Cardiac septum (tissue), 1 donor: ENCODE measurements around the gene LTBP2. TPM values are rescaled to one million over a fixed set of nuclear protein-coding genes. Genes with fewer than 3 reads are reported as not detected.

Experiments used
- DNase-seq: peaks from one replicate; pipeline ENCODE4 v3.0.0-alpha.2; 2020; ENCODE audit warnings: low spot score
- intact Hi-C: fragments of 100-400 bp; cut with DNase I; formaldehyde crosslinking; loops from one replicate; pipeline ENCODE4 v1.14.0; 2022
- total RNA-seq: library from RNA; stranded (reverse); fragmentation: NEBNext Ultra II Directional; extraction: Animal tissue kit (Norgen Biotek cat#: 25700); gene quantifications from one replicate; pipeline ENCODE4 v1.2.1, GENCODE V29; 2021
- donor health status: DM: no; HTN: no; CAD: no.

The LTBP2 gene
- total RNA-seq, 1 donor from 2014 or later: 93.7 TPM

DNA sequence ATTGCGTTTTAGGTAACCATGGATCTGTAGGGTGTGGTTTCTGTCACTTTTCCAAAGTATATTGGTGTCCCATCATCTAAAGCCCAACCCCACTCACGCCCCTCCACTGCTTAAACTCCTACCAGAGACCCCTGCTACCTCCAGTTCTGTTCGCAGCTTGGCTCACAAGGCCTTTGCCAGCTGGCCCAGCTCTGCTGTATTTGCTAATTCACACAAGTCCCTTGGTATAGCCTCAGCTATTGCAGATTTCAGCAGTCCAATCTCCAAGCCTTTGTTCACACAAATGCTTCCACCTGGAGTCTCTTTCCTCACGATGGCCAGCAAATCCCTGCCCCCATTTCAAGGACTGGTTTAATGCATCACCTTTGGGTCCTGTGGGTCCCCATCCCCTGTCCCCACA is 94.3 kb downstream of the LTBP2 start:
- DNase-seq: no peak
- intact Hi-C loops: no loop called here

DNA sequence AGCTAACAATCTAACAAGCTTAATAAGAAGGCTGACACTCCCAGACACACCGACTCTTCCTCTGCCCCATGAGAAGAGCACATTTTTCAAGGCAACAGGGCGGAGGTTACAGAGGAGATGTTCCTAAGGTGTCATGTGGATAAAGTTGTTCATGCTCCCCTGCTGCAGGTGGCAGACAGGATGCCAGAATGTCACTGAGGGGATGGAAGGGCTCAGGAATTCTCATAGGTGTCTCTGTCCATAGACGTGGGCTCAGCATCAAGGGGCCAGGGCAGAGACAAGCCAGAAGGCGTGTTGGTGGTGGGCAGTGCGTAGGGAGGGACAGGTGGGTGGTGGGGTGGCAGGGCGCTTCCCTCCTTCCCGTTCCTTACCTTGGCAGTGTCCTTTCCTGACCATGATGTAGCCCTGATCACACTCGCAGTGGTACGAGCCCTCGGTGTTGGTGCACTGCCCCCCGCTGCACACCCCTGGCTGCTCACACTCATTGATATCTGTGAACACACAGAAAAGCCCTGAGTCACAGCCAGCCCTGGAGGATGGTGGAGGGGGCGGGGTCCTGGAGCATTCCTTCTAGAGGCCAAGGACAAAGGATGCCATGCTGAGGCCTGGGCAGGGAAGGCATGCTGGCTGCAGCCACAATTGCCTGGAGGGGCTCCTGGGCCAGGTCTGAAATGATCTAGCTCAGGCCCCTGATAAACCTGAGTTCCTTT is 95.4 kb downstream of the LTBP2 start:
- DNase-seq: no peak
- intact Hi-C loops: no loop called here

DNA sequence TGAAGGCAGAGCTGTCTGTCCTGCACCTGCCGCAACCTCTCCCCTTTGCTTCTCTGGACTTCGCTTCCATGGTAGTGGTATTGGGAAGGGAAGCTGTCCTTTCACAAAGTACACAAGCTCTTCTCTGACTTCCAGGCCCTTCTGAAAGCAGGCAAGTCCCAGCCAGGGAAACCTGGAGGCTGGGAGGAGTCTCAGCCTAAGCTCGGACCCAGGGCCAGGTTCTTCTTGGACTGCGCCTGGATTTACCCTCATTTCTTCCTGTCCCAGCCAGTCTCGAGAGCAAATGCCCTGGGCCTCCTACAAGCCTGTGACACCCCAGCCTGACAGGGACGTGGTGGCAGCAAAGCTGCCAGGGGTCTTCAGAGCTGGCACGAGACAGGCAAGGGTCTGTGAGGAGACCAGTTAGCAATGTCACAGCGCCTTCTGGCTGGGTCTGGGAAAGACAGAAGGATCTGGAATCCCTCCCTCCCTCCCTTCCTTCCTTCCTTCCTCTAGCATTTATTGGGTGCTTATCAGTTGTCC is 96.1 kb downstream of the LTBP2 start:
- intact Hi-C loops: no loop called here
- peak; percentile 26 for DNase-seq

DNA sequence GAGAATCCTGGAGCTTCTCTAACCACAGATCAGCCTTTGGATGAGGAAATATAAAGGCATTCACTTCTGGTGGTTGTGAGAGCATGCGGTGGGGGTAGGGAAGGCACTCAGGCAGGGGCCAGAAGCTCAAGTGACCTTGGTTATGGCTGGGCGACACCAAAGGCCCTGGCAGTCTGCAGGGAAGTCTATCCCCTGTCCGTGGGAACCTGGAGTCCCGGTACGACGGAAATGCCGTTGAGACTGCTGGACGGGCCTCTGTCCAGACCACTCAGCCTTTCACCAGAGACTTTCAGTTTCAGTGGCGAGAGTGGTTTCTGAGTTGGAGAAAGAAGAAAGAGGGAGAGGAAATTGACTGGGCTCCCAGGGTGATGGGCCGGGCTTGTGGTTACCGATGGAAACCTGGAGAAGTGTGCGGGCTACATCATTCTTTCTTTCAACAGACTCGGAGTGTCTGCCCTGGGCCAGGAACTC is 97.5 kb downstream of the LTBP2 start:
- peak; percentile 75 for DNase-seq
- intact Hi-C loops: no loop called here

DNA sequence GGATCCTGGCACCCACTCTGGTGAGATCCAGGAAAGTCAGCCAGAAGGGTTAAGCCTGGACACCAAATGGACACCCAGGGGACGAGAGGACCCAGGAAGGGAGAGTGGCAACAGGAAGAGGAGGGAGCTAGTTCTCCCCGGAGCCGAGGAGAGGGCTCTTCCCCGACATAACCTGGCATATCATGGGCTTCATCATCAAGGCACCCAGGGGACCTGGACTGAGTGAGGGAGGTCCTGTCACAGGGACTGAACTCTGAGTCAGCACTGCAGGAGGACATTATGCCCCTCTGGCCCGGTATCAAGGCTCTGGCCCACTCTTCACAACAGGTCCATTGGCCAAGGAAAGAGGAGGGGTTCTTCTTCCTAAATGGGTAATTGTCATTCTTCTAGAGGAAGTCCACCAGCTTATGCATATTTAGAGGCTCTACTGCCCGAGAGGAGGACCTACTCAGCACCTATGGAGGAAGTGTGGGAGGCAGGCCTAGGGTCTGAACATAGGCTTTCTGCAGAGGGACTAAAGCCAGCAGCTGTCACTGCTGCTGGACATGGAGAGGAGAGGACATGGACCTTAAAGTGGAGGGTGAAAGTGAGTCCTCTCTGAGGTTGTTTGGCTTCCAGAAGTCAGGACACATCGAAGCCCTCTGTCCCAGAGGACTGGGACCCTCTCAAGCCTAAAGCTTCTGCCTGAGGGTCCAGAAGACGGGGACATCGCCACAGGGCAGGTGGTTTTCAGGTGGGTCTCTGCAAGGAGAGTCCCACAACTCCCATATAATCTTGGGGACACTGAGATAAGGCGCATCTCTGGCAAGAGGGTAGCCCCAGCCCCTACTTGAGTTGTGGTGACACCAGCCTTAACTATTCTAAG is 99.8 kb downstream of the LTBP2 start:
- intact Hi-C loops: no loop called here
- no peak for DNase-seq

DNA sequence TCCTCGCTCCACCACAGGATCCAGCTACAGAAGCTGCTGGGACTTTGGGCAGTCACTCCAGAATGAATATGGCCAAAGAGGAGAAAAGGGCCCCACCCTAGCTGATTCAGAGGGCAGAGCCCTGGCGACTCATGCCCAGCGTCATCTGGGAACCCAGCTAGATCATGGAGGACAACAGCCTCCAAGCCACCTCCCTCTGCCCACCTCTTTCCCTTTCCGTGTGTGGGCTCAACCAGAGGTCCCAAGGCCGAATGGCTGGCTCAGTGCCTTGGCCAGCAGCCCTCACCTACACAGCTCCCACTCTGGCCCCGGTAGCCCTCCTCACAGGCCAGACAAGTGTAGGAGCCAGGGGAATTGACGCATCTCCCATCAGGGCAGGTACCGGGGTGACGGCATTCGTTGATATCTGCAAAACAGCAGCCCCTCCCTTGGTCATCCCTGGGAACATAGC is 101.1 kb downstream of the LTBP2 start:
- DNase-seq: peak; percentile 72
- intact Hi-C loops: no loop called here

DNA sequence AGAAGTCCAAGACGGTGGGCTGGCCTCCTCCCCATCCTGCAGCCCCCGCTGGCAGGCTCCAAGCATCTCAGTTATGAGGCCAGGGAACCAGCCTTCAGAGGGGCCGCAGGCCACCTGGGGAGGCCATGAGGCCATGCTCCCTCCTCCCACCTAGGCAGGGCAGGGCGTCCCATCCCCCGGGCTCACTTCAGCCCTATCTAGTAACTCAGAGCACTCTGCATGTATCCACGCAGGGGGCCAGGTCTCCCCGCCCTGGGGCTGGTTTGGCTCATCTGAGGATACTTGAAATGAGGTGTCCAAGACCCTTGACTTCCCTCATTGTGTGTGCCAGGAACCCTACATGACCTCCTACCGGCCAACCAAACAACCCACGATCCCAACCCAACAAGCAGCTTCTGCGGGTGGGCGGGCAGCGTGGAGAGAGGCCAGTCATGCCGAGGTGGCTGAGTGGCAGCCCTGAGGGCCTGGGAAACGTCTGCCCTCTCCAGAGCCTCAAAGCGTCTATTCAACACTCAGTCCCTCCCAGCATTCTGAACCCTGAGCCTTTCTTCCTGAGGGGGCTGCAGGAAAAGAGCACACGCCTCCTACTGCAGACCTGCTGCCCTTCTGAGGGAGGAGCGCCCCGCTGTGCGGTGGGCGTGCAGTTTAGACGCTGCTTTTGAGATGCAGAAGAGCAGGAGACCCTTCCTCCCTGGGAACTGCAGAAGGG is 101.7 kb downstream of the LTBP2 start:
- peak; percentile 70 for DNase-seq
- intact Hi-C loops: no loop called here

DNA sequence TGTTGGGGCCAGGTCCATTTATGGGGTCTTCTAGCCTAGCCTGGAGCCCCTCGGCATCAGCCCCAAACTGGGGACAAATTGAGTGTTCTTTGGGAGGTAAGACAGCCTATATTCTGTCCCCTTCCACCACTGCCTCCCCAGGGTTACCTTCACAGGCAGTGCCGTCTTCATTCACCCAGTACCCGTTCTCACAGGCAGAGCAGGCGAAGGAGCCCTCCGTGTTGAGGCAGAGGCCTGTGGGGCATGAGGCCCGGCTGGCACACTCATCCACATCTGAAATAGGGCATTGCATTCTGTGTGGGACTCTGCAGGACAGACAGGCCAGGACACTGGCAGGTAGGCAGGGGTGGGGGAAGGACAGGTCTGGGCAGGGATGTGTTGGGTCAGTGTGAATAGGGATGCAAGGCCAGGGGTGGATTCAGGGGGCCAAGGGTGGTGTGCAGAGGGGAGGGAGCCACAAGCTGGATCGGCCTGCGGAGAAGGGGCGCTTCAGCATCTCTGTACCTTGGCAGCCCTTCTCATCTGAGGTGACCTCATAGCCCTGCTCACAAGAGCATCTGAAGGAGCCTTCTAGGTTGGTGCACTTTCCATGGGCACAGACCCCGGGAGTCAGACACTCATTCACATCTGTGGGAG is 102.3 kb downstream of the LTBP2 start:
- intact Hi-C loops: no loop called here
- DNase-seq: peak; percentile 50

DNA sequence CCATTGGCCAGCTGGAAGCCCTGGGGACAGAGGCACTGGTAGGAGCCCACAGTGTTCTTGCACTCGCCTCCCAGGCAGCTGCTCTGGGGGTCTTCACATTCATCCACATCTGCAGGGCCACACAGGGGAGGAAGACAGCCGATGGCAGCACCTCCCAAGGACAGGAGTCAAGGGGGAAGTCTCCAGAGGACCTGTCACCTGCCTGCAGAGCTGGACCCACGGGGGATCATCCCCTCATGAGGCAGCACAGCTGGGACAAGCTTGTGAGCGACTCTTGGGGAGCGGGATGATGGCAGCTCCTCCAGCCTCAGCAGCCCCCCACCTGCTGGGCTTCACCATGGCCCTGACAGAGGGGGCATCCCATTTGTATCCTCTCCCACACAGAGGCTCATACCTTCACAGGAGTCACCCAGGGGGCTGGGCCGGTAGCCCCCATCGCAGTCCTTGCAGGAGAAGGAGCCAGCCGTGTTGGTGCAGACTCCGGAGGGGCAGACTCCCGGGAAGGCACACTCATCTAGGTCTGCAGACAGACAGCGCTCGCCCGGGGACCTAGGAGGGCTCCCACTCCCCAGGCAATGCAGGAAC is 103.1 kb downstream of the LTBP2 start:
- intact Hi-C loops: no loop called here
- DNase-seq: peak; percentile 71

DNA sequence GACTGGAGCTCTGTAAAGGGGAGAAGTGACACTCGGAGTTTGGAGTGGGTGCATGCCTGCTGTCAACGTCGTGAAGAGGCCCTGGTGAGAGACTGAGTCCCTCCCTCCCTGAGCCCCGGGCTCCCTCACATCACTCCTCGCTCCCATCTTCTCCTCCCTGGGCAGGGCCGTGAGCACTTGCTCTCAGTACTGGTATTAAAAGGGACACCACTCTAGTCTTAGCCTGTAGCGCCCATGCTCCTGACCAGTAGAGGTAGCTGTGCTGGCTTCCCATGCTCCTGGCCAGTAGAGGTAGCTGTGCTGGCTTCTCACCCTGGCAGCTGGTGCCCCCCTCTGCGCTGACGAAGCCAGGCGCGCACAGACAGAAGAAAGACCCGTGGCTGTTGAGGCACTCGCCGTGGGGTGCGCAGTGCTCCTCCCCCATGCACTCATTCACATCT is 103.7 kb downstream of the LTBP2 start:
- intact Hi-C loops: no loop called here
- peak; percentile 49 for DNase-seq

DNA sequence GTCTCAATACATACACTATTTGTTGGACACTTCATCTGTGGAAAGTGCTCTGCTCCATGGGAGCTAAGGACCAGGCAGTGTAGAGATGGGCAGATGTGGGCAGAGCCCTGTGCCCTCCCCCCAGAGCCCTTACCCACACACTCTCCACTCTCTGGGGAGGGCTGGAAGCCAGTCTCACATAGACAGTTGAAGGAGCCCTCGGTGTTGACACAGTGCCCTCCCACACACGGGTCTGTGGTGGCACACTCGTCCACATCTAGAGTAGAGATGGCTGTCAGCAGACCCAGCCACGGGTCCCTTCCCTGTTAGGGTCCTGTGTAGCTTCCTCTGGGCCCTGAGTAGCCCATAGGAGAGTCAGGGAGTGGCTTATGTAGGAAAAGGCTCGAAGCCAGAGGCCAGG is 104.2 kb downstream of the LTBP2 start:
- intact Hi-C loops: no loop called here
- peak; percentile 41 for DNase-seq

DNA sequence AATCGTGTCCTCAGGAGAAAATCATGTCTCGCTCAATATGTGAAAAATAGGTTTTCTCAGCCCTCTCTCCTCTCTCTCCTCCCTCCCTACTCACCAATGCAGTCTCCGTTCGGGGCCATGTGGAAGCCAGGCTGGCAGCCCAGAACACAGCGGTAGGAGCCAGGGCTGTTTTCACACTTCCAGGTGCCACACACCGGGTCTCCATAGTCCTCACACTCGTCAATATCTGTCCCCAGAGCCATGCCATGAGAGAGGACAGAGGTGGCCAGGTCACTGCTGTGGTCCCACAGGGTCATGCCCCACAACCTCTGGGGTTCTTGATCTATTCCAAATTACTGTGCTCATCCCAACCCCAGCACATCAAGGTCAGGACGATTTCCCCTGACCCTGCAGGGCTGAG is 105.0 kb downstream of the LTBP2 start:
- intact Hi-C loops: no loop called here
- peak; percentile 67 for DNase-seq

DNA sequence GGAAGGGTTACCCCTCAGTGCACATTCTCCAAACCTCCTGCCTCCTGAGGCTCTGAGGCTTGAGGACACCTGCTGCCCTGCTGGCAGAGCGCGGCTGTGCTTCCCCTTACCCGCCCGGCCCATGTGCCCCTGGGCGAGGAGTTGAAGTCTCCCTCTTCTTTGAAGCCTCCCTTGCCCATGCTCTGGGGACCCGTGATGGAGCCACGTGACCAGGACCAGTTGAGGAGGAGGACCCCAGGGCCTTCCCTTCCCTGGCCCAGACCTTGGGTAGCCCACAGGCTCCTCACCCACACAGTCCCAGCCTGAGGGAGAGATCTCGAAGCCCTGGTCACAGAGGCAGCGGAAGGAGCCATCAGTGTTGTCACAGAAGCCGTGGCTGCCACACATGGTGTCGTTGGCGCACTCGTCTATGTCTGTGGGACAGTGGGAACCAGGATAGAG is 105.6 kb downstream of the LTBP2 start:
- intact Hi-C loops: no loop called here
- DNase-seq: peak; percentile 66

DNA sequence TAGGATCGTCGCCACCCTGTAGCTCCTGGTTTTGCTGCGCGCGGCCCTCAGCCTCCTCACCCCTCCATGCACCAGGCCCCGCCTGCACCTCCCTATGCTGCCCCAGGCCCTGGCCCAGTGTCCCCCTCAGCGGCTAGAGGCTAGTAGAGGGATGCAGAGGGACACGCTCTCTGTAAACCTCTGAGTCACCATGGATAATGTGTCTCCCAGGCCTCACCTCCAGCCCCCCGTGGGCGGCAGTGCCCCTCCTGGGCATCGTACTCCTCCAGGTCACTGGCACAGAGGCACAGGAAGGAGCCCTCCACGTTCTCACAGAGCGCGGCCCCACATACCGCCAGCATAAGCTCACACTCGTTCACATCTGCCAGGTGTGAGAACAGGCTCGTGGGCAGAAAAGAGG is 106.2 kb downstream of the LTBP2 start:
- DNase-seq: peak; percentile 74
- intact Hi-C loops: no loop called here

DNA sequence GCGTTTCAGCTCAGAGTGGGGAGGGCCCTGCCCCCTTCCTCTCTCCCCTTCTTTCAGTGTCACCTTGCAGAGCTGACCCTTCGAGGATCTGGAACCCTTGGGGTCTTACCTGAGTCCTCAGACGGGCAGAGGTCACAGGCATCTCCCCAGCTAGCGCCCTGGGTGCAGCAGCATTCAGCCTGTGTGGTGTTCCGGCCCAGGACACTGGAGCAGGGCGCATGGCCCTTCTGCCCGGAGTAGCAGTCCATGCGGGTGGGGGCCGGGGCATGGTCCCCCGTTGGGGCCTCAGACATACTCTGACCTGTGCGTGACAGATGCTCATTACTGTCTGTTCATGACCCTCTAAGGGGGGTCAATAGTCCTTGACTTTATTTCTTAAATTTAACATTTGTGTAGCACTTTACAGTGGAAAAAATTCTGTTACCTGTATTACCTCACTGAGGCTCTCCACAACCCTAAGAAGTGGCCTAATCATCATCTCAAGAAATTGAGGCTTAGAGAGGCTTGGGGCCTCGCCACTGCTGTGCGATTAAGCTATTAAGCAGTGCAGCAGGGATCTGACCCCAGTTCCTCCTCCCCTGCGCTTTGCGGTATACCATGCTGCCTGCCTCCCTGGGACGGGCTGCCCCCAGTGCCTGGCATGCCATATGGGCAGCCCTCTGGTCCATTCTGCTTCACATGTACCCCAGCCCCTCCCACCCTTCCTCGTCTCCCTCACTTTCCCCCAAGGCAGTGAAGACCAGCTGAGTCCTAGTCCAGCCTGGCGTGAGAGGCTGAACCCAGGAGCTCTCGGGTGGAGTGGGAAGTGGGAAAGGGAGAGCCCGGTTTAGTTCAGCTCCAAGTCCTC is 106.9 kb downstream of the LTBP2 start:
- peak; percentile 64 for DNase-seq
- intact Hi-C loops: loop anchor here (5.0 kb wide), 1 partner anchor 107 kb away; the partner anchor contains the start of gene LTBP2

DNA sequence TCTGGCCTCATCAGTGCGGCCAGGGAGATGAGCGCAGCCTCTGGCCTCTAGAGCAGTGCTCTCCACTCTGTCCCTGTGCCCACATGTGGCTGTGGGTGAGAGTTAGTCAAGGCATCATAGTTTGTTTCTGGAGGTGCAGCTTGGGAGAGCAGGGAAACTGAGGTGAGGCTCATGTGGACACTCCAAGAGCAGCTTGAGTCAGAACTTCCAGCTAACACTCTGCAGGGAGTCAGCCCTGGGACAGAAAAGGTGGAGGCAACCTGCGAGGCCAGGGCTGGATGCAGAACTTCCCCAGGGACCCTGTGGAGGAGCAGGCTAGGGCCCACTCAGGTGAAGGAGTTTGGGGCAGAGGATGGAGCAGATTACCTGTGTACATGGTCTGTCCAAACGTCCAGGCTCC is 107.6 kb downstream of the LTBP2 start:
- no peak for DNase-seq
- intact Hi-C loops: loop anchor here (5.0 kb wide), 1 partner anchor 108 kb away; the partner anchor contains the start of gene LTBP2

DNA sequence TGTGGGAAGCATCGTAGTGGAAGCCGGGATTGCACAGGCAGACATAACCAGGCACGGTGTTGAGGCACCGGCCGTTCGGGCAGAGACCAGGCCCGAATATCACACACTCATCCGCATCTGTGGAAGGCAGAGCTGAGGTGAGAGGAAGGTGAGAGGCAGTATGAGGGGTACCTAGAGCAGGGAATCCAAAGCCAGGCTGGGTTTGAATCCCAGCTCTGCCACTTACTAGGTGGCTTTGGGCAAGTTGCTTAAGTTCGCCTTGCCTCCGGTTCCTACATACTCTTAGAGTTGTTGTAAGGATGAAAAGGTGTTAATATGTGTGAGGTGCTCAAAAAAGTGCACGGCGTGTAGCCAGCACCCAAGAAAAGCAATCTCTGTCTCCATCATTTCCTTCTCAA is 108.1 kb downstream of the LTBP2 start:
- peak; percentile 56 for DNase-seq
- intact Hi-C loops: loop anchor here (5.0 kb wide), 1 partner anchor 108 kb away; the partner anchor contains the start of gene LTBP2
